B cell (primary cell): ENCODE data around the gene UBE2U. TPM values are rescaled to one million over a fixed set of nuclear protein-coding genes. Genes with fewer than 3 reads are reported as not detected.

ENCODE experiments used
- ATAC-seq: fragments of 200-7000 bp; cut with Tn5 transposase; one replicate; pipeline ENCODE4 v1.10.0; 2021; ENCODE audit warnings: low read depth, mild to moderate bottlenecking, moderate number of reproducible peaks, moderate library complexity
- CTCF ChIA-PET: fragments of 350-600 bp; sonication (Branson Sonifier 250); formaldehyde crosslinking; loops from one replicate; lab custom pipeline; 2021; ENCODE audit warnings: antibody characterized with exemption, inconsistent platforms; lab: Charles Lee
- POLR2A ChIA-PET: fragments of 350-600 bp; sonication (Branson Sonifier 250); formaldehyde crosslinking; loops from one replicate; lab custom pipeline; 2021; ENCODE audit warnings: antibody characterized with exemption; lab: Charles Lee
- DNase-seq: peaks from one replicate; pipeline ENCODE4 v3.0.0; 2013
- H2AFZ ChIP-seq: 2 replicates; pipeline ENCODE4 v1.6.1; 2012; ENCODE audit warnings: mild to moderate bottlenecking, low read depth, low read length; ENCODE audit not compliant: insufficient read depth, poor library complexity, severe bottlenecking
- H3K27ac ChIP-seq, 2 donors: 1 replicate in 1 of 2; 2 replicates in 1 of 2; pipeline ENCODE4 v1.5.1; 2012 to 2013; ENCODE audit warnings: low read length in 2 of 2, mild to moderate bottlenecking in 2 of 2, moderate library complexity in 1 of 2
- H3K27me3 ChIP-seq, 4 experiments: fragments of 200-600 bp in 1 of 4; sonication (generic) in 1 of 4; replicated peaks in 1 of 4; 1 replicate in 2 of 4; 2 replicates in 2 of 4; pipeline versions ENCODE4 v1.6.1 to v1.7.0; 2013 to 2016; ENCODE audit warnings: low read length in 3 of 4, mild to moderate bottlenecking in 2 of 4, mixed read lengths in 1 of 4, moderate library complexity in 1 of 4; ENCODE audit not compliant: insufficient read depth in 4 of 4, control insufficient read depth in 3 of 4; ENCODE audit errors: control extremely low read depth in 1 of 4
- H3K36me3 ChIP-seq, 2 experiments: replicated peaks in 1 of 2; 1 replicate in 1 of 2; 2 replicates in 1 of 2; pipeline versions ENCODE4 v1.6.1 to v1.7.1; 2013; ENCODE audit warnings: low read length in 1 of 2; ENCODE audit not compliant: insufficient read depth in 2 of 2, control insufficient read depth in 1 of 2; ENCODE audit errors: control extremely low read depth in 1 of 2, extremely low read depth in 1 of 2
- H3K4me1 ChIP-seq, 2 donors: fragments of 200-600 bp in 1 of 2; sonication (generic) in 1 of 2; 1 replicate in 1 of 2; 2 replicates in 1 of 2; pipeline versions ENCODE4 v1.5.1 to v1.6.1; 2013 to 2017; ENCODE audit warnings: low read length in 2 of 2; ENCODE audit not compliant: control insufficient read depth in 2 of 2, insufficient read depth in 2 of 2
- H3K4me2 ChIP-seq: replicated peaks from 2 replicates; pipeline ENCODE3; 2012; ENCODE audit warnings: mild to moderate bottlenecking, low read depth, low read length; ENCODE audit not compliant: poor library complexity, severe bottlenecking
- H3K4me3 ChIP-seq, 5 experiments: fragments of 200-600 bp in 1 of 5; sonication (generic) in 1 of 5; 1 replicate in 3 of 5; 2 replicates in 2 of 5; pipeline versions ENCODE4 v1.5.1 to v1.7.0; 2011 to 2016; ENCODE audit warnings: low read length in 4 of 5, mild to moderate bottlenecking in 4 of 5, low read depth in 2 of 5, control low read depth in 1 of 5, moderate library complexity in 1 of 5; ENCODE audit not compliant: insufficient read depth in 1 of 5; ENCODE audit errors: control extremely low read depth in 1 of 5, extremely low read depth in 1 of 5
- H3K79me2 ChIP-seq: fragments of 200-600 bp; sonication (generic); one replicate; pipeline ENCODE4 v1.6.0; 2016; ENCODE audit warnings: low read length; ENCODE audit not compliant: control insufficient read depth, insufficient read depth
- H3K9ac ChIP-seq: fragments of 200-600 bp; sonication (generic); 2 replicates; pipeline ENCODE4 v1.6.1; 2017; ENCODE audit warnings: mild to moderate bottlenecking, low read length, moderate library complexity
- H3K9me3 ChIP-seq, 3 donors: one replicate each; pipeline versions ENCODE4 v1.6.1 to v1.7.1; 2013; ENCODE audit warnings: low read length in 2 of 3; ENCODE audit not compliant: control insufficient read depth in 2 of 3, insufficient read depth in 1 of 3; ENCODE audit errors: control extremely low read depth in 1 of 3
- H4K20me1 ChIP-seq: 2 replicates; pipeline ENCODE4 v1.6.0; 2012; ENCODE audit warnings: mild to moderate bottlenecking, low read length; ENCODE audit not compliant: insufficient read depth, control insufficient read depth, poor library complexity, severe bottlenecking
- H3K27ac Mint-ChIP-seq: one replicate; pipeline ENCODE4 v1.8.0; 2021; ENCODE audit warnings: mixed read lengths
- H3K27me3 Mint-ChIP-seq: one replicate; pipeline ENCODE4 v1.8.0; 2021; ENCODE audit warnings: mixed read lengths
- H3K4me1 Mint-ChIP-seq: one replicate; pipeline ENCODE4 v1.8.0; 2021; ENCODE audit warnings: mixed read lengths
- H3K4me3 Mint-ChIP-seq: one replicate; pipeline ENCODE4 v1.8.0; 2021; ENCODE audit warnings: mixed read lengths
- H3K9me3 Mint-ChIP-seq: one replicate; pipeline ENCODE4 v1.8.0; 2022; ENCODE audit warnings: mixed read lengths; ENCODE audit not compliant: insufficient read depth
- EZH2 ChIP-seq: IDR thresholded peaks from 2 replicates; pipeline ENCODE4 v1.6.1; 2012; ENCODE audit warnings: borderline replicate concordance, low read depth, mild to moderate bottlenecking, moderate library complexity, low read length; ENCODE audit not compliant: insufficient read depth, poor library complexity, severe bottlenecking
- WGBS: methylation state at CpG from one replicate; pipeline ENCODE4 v1.1.5; 2013; ENCODE audit warnings: missing lambda C conversion rate; ENCODE audit not compliant: insufficient coverage; 5-methylcytosine and 5-hydroxymethylcytosine counted together
- intact Hi-C: fragments of 100-400 bp; cut with micrococcal nuclease; formaldehyde crosslinking; loops from one replicate; pipeline ENCODE4 v1.10.0; 2022
- polyA plus RNA-seq: library from polyadenylated mRNA; depleted of rRNA; stranded (reverse); fragments of >200 nt; gene quantifications from 2 replicates; pipeline ENCODE4 v1.2.3, GENCODE V29; 2012
- total RNA-seq, 2 donors: library from RNA; stranded (reverse); fragments of 120-200 nt in 1 of 2; gene quantifications; 1 replicate in 1 of 2; 2 replicates in 1 of 2; pipeline versions ENCODE4 v1.2.3 to v1.2.4, GENCODE V29; 2013 to 2022
- TF ChIP-seq, protein P1 (sequence below): fragments of 200-600 bp; IDR thresholded peaks from one replicate; pipeline ENCODE4 v1.8.0; 2022; ENCODE audit warnings: antibody characterized with exemption, mild to moderate bottlenecking

UBE2U gene
- total and polyA plus RNA-seq, 2 donors (not counting 1 experiment from before 2014, with no cell fraction given): not detected

DNA sequence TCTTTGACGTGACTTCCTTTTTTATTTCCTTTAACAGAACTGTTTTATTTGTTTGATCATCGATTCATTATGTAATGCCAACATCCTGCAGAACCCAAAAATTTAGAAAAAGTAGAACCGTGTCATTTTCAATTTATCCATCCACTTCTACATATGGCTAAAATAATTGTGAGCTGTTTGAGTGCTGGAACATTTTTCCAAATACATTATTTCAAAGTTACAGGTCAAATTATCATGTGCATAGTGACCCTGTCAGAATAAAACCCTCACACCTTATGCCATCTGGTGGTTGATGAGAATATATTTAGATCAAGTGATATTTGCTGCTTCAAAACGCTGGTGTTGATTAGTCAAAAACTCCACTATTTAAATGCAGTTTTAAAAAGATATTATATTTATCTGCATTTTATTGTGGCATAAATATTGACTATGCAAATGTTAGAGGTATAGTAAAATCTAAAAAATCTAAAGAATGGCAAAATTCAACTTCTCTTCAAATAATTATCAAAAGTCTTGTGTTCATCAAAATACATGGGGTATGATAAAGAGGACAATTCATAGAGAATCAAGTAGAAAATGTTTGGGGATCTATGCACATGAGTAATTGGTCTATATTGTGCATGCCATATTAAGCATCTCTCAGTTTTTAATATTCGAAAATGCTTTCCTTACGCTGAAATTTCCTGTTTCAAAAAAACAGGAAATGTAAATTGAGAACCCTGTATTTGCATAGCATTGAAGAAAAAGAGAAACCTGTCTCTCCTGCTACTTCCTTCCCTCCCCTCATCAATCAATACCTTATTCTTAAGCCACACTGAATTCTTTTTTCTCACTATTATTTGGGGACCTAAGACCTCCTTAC is 39.7 kb downstream of the UBE2U start:
- intact Hi-C loops: loop anchor here (5.0 to 10.0 kb wide), 3 partner anchors 108 to 1398 kb away; no protein-coding TSS in a partner anchor
- H3K27me3 Mint-ChIP-seq: peaks cover 19% of the 10 kb centered on the region
- Histone ChIP-seq H3K9me3 (no peaks in the 10 kb centered on the region), H3K9ac (peak overlapping the region; percentile 31), H2AFZ (no peak overlapping the region), H3K27ac (no peak overlapping the region), H3K4me1 (peaks cover 9 to 13% of the 10 kb centered on the region in 2 donors), H3K79me2 (no peaks in the 10 kb centered on the region), H3K36me3 (no peaks in the 10 kb centered on the region), H3K4me3 (peak overlapping the region in 1 of 5 experiments; percentile 44), H4K20me1 (no peaks in the 10 kb centered on the region), H3K27me3 (peaks cover 0 to 13% (median 1%) of the 10 kb centered on the region in 4 experiments), H3K4me2 (peak overlapping the region; percentile 36)
- TF ChIP-seq, protein P1, sequence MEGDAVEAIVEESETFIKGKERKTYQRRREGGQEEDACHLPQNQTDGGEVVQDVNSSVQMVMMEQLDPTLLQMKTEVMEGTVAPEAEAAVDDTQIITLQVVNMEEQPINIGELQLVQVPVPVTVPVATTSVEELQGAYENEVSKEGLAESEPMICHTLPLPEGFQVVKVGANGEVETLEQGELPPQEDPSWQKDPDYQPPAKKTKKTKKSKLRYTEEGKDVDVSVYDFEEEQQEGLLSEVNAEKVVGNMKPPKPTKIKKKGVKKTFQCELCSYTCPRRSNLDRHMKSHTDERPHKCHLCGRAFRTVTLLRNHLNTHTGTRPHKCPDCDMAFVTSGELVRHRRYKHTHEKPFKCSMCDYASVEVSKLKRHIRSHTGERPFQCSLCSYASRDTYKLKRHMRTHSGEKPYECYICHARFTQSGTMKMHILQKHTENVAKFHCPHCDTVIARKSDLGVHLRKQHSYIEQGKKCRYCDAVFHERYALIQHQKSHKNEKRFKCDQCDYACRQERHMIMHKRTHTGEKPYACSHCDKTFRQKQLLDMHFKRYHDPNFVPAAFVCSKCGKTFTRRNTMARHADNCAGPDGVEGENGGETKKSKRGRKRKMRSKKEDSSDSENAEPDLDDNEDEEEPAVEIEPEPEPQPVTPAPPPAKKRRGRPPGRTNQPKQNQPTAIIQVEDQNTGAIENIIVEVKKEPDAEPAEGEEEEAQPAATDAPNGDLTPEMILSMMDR: peak; percentile 63
- no peak for TF ChIP-seq EZH2
- no peak overlapping the region for H3K27ac Mint-ChIP-seq
- ChIA-PET CTCF (interaction anchor here (0.9 to 6.1 kb wide), 14 partner anchors 15 to 671 kb away, joined by 3 to 68 read pairs (median 6); no protein-coding TSS in a partner anchor), POLR2A (no interaction called here)
- peaks cover 13% of the 10 kb centered on the region for H3K4me1 Mint-ChIP-seq
- peak overlapping the region; percentile 60 for H3K4me3 Mint-ChIP-seq
- ATAC-seq: no peak
- peak; percentile 21 for DNase-seq
- no CpG with 5 or more reads among the region's 6 CpGs for WGBS
- H3K9me3 Mint-ChIP-seq: no peaks in the 10 kb centered on the region

DNA sequence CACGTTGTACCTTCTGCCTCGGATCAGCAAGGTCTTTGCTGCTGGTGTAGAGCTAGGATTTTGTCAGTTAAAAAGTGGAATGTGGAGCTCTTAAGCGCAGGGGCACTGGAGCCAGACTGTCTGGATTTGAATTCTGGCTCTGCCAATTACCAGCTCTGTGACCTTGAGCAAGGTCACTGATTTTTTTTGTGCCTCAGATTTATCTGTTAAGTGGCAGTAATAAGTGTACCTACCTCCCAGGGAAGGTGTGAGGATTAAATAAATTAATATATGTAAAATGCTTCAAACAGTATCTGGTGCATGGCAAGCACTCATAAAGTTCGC is 40.3 kb downstream of the UBE2U start:
- Histone ChIP-seq H3K9ac (peak overlapping the region; percentile 31), H4K20me1 (no peaks in the 10 kb centered on the region), H3K4me3 (no peak overlapping the region), H3K79me2 (no peaks in the 10 kb centered on the region), H2AFZ (no peak overlapping the region), H3K27ac (no peak overlapping the region), H3K27me3 (peaks cover 0 to 14% (median 1%) of the 10 kb centered on the region in 4 experiments), H3K36me3 (no peaks in the 10 kb centered on the region), H3K4me1 (peaks cover 9 to 13% of the 10 kb centered on the region in 2 donors), H3K4me2 (peak overlapping the region; percentile 36), H3K9me3 (no peaks in the 10 kb centered on the region)
- H3K27ac Mint-ChIP-seq: no peak overlapping the region
- ChIA-PET POLR2A (no interaction called here), CTCF (interaction anchor here (1.0 to 6.1 kb wide), 9 partner anchors 11 to 671 kb away, joined by 3 to 68 read pairs (median 4); no protein-coding TSS in a partner anchor)
- intact Hi-C loops: loop anchor here (5.0 to 10.0 kb wide), 3 partner anchors 109 to 1399 kb away; no protein-coding TSS in a partner anchor
- H3K4me1 Mint-ChIP-seq: peaks cover 13% of the 10 kb centered on the region
- no peak for ATAC-seq
- H3K4me3 Mint-ChIP-seq: peak overlapping the region; percentile 60
- TF ChIP-seq EZH2: no peak
- TF ChIP-seq, protein P1: no peak
- no peaks in the 10 kb centered on the region for H3K9me3 Mint-ChIP-seq
- DNase-seq: no peak
- 100% methylated on average over 1 of the region's 4 CpGs for WGBS
- peaks cover 22% of the 10 kb centered on the region for H3K27me3 Mint-ChIP-seq
